Breast epithelium (tissue), 4 donors: ENCODE results near the gene DYNC1I1. TPM values are rescaled to one million over a fixed set of nuclear protein-coding genes. Genes with fewer than 3 reads are reported as not detected.

ENCODE experiments used
- DNase-seq, 2 donors: peaks; one replicate each; pipeline ENCODE4 v3.0.0-alpha.2; 2019; ENCODE audit warnings: low spot score in 2 of 2
- H3K27ac ChIP-seq, 2 donors: fragments of 200-600 bp; sonication (generic) in 1 of 2; one replicate each; pipeline ENCODE4 v1.5.1; 2016 to 2019; ENCODE audit warnings: mild to moderate bottlenecking in 1 of 2
- H3K27me3 ChIP-seq, 2 donors: fragments of 200-600 bp; sonication (generic) in 1 of 2; one replicate each; pipeline versions ENCODE4 v1.5.1 to v1.6.0; 2017 to 2019; ENCODE audit warnings: control low read depth in 1 of 2, mild to moderate bottlenecking in 1 of 2
- H3K36me3 ChIP-seq: fragments of 200-600 bp; one replicate; pipeline ENCODE4 v1.5.1; 2019
- H3K4me1 ChIP-seq, 2 donors: fragments of 200-600 bp; sonication (generic); one replicate each; pipeline ENCODE4 v1.5.1; 2016 to 2019; ENCODE audit warnings: control low read depth in 1 of 2
- H3K4me3 ChIP-seq, 3 donors: fragments of 200-600 bp; sonication (generic); 1 replicate in 2 of 3; 2 replicates in 1 of 3; pipeline ENCODE4 v1.5.1; 2016 to 2019; ENCODE audit warnings: mild to moderate bottlenecking in 3 of 3, moderate library complexity in 2 of 3
- H3K9me3 ChIP-seq, 2 donors: fragments of 200-600 bp; sonication (generic) in 1 of 2; one replicate each; pipeline ENCODE4 v1.5.1; 2016 to 2019; ENCODE audit warnings: control low read depth in 1 of 2
- CTCF ChIP-seq, 3 donors: fragments of 450-650 bp; IDR thresholded peaks; one replicate each; pipeline ENCODE4 v1.5.1; 2016 to 2017; ENCODE audit warnings: antibody characterized with exemption in 3 of 3, mild to moderate bottlenecking in 3 of 3, moderate library complexity in 3 of 3
- POLR2A ChIP-seq: fragments of 450-650 bp; IDR thresholded peaks from one replicate; pipeline ENCODE4 v1.6.1; 2016; ENCODE audit warnings: antibody characterized with exemption, mild to moderate bottlenecking, moderate library complexity
- POLR2AphosphoS5 ChIP-seq, 3 donors: sonication (generic); formaldehyde crosslinking; IDR thresholded peaks; one replicate each; pipeline ENCODE4 v1.6.1; 2017; ENCODE audit warnings: antibody characterized with exemption in 3 of 3
- intact Hi-C: fragments of 100-400 bp; cut with DNase I; formaldehyde crosslinking; loops from one replicate; pipeline ENCODE4 v1.15.1; 2023; ENCODE audit warnings: low total_unique reads
- total RNA-seq, 3 donors: library from RNA; depleted of rRNA; stranded (reverse); fragments of >200 nt; gene quantifications; one replicate each; pipeline ENCODE4 v1.1.0, GENCODE V29; 2016

DYNC1I1 gene
- total RNA-seq, 3 donors from 2014 or later = 5.7 to 7.7 (median 6.6) TPM

- H3K36me3 ChIP-seq = no peaks in the 10 kb centered on the region
- no peak for TF ChIP-seq CTCF (IDR thresholded peaks at IDR 0.05)
- no peak for TF ChIP-seq POLR2A
- TF ChIP-seq POLR2AphosphoS5 (IDR thresholded peaks at IDR 0.05) = no peak
- H3K9me3 ChIP-seq = peaks cover 0 to 9% of the 10 kb centered on the region in 2 donors
- H3K4me1 ChIP-seq = no peaks in the 10 kb centered on the region
- DNase-seq = no peak
- no peak overlapping the region for H3K4me3 ChIP-seq
- intact Hi-C loops = no loop called here
- H3K27me3 ChIP-seq = no peaks in the 10 kb centered on the region
- no peak overlapping the region for H3K27ac ChIP-seq
These were observed 325.5 kb downstream of the DYNC1I1 start for GRCh38 chr7:96097835-96098234.

DNA sequence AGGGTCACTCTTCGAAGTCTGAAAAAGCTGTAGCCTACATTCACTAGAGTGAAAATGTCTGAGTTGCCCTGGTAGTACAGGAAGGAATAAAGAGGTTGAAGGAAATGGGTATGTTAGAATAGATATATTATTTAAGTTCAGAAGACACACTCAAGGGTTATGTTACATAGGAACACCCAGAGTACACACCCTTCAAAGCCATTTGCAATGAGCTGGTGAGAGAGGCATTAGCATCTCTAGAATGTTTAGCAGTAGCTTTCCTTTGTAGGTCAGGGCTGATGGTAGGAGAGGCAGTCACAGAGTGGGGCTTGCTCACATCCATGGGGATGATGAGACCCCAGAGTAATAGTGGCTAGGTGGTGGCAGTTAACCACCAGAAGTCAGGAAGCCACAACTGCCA, 328.4 kb downstream of the DYNC1I1 start:
- no peak for DNase-seq
- no peak overlapping the region for H3K4me3 ChIP-seq
- H3K4me1 ChIP-seq = no peaks in the 10 kb centered on the region
- peaks cover 0 to 9% of the 10 kb centered on the region in 2 donors for H3K9me3 ChIP-seq
- H3K27ac ChIP-seq = no peak overlapping the region
- peaks cover 3% of the 10 kb centered on the region for H3K36me3 ChIP-seq
- no peaks in the 10 kb centered on the region for H3K27me3 ChIP-seq
- intact Hi-C loops = no loop called here
- TF ChIP-seq POLR2AphosphoS5 (IDR thresholded peaks at IDR 0.05) (no peak), POLR2A (no peak), CTCF (IDR thresholded peaks at IDR 0.05) (no peak)

- H3K9me3 ChIP-seq = peaks cover 0 to 9% of the 10 kb centered on the region in 2 donors
- H3K27ac ChIP-seq = no peak overlapping the region
- TF ChIP-seq POLR2A (no peak), CTCF (IDR thresholded peaks at IDR 0.05) (no peak), POLR2AphosphoS5 (IDR thresholded peaks at IDR 0.05) (no peak)
- no peak overlapping the region for H3K4me3 ChIP-seq
- H3K4me1 ChIP-seq = no peaks in the 10 kb centered on the region
- intact Hi-C loops = no loop called here
- H3K36me3 ChIP-seq = peaks cover 3% of the 10 kb centered on the region
- no peaks in the 10 kb centered on the region for H3K27me3 ChIP-seq
- DNase-seq = no peak
These were observed 329.9 kb downstream of the DYNC1I1 start for GRCh38 chr7:96102096-96102811.

DNA sequence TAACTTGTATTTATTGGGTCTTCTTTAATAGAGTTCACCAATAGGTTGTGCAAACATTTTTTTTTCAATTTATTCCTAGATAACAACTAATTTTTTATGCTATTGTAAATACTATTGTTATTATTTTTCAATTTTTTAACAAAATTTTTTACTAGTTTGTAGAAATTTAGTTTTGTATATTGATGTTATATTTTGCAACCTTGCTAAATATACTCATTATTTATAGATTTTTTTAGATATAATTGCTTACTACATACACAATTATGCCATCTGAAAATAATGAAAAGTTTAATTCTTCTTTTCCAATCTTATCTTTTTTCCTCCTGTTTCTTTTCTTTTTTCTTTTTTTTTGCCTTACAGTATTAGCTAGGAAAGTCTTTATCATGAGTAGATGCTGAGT, 332.6 kb downstream of the DYNC1I1 start:
- H3K27ac ChIP-seq = no peak overlapping the region
- peaks cover 3% of the 10 kb centered on the region for H3K36me3 ChIP-seq
- peaks cover 0 to under 1% of the 10 kb centered on the region in 2 donors for H3K9me3 ChIP-seq
- intact Hi-C loops = no loop called here
- TF ChIP-seq CTCF (IDR thresholded peaks at IDR 0.05) (no peak), POLR2A (no peak), POLR2AphosphoS5 (IDR thresholded peaks at IDR 0.05) (no peak)
- no peaks in the 10 kb centered on the region for H3K4me1 ChIP-seq
- H3K27me3 ChIP-seq = no peaks in the 10 kb centered on the region
- no peak for DNase-seq
- no peak overlapping the region for H3K4me3 ChIP-seq

DNA sequence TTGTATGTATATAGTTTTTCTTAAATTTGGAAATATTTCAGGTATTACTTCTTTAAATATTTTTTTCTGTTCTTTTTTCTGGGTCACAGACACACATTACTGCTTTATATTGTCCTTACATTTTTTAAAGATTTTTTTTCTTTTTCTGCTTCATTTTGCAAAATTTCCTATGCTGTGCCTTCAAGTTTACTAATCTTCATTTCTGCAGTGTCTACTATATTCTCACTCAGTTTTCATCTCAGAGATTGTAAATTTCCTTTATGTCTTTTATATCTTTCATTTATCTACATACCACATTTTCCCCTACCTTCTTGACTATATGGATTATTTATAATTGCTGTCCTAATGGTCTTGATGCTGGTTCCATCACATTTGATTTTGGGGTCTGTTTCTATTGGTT, 339.1 kb downstream of the DYNC1I1 start:
- Histone ChIP-seq H3K4me3 (no peak overlapping the region), H3K9me3 (peaks cover 3 to 4% of the 10 kb centered on the region in 2 donors), H3K27me3 (no peaks in the 10 kb centered on the region), H3K36me3 (no peaks in the 10 kb centered on the region), H3K4me1 (no peaks in the 10 kb centered on the region), H3K27ac (no peak overlapping the region)
- TF ChIP-seq POLR2AphosphoS5 (IDR thresholded peaks at IDR 0.05) = no peak
- no peak for TF ChIP-seq POLR2A
- TF ChIP-seq CTCF (IDR thresholded peaks at IDR 0.05) = no peak
- DNase-seq = no peak
- intact Hi-C loops = no loop called here
